ENCODE data around the gene INSYN2A.

Gene INSYN2A

DNA sequence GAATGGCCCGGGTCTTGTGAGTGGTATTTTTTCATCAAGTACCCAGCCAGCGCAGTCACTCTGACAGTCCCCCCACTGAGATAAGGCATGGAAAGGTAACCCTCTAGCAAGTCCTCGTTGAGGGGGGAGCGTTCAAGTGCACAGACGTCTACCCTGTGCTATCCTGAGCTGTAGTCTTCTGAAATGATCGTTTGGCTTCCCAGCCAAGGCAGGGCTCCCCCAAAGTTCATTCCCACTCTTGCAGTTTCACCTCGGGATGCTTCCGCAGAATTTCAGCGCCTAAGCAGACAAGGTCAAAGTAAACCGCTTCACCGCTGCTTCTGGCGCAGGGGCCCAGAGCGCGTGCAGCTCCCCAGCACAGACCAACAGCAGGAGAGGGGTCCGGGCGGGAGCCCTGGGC, 1.8 kb downstream of the INSYN2A start:
- no peak for DNase-seq

GRCh38 chr10:127194111-127194510, 2.3 kb downstream of the INSYN2A start:
- DNase-seq = no peak

- DNase-seq = no peak
These were observed 3.3 kb downstream of the INSYN2A start for GRCh38 chr10:127193125-127193524.

DNA sequence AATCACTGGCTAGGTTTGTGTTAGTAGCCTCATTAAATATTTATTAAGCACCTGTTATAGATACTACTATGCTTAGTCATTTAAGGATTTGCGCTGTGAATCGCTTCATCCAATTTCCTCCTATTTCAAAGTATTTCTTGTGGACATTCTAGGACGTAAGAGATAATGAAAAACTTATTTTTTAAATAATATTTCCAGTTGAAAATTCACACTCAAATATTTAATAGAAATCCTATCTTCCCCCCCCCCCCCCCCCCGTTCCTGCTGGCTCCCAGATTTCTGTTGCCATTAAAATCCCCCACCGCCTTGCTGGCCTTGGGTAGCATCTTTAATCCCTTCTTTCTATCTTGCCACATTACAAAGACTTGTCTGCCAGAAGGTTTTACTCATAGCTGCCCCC, 6.0 kb downstream of the INSYN2A start:
- no peak for DNase-seq

DNA sequence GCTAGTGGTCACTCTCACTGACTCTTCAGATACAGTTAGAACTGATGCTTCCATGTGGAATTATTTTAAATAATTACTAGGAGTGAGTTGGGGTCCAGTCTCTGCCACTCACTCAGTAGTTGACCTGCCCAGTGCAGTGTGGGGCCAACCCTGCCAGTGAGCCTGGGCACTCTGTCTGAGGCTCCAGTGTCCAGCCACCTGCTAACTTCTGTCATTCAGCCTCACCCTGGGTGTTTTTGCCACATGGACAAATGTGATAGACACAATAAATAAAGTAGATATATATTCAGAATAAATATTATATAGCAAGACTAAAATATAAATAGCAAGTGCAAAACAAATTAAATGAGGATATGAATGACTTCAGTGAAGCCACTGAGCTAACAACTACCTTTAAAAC, 7.2 kb downstream of the INSYN2A start:
- DNase-seq = no peak

DNA sequence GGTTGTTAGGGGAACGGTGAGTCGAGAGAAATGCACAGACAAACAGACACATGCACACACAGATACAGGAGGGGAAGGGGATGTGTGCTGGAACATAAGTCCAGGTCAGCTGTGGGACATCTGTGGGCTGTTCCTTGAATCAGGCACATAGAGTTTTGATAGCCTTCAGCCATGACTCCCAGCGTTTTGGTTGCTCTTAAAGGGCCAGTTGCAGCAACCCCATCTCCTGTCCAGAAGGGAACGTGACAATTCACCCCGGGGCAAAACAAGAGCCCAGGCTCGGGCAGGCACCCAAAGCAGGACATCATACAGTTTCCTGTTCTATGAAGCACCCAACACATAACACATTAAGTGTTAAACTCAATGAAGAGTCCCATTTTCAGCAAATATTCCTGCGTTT, 9.6 kb downstream of the INSYN2A start:
- no peak for DNase-seq

DNA sequence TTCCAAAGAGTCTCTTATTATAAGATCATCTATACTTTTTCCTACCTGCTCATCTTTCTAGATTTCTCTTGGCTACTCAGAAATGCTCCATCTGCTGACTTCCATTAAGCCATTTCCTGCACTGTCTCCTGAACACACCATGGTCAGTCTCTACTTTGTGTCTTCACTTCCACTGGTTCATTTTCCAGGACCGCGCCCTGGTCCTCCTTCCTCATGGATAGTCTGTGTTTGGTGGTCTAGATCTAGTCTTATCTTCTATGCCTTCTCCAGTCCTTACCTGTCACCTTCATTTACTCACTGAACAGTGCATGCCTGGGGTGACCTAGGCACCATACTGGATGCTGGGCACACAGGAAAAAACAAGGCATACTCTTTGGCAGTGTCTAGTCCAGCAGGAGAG, 11.8 kb downstream of the INSYN2A start:
- no peak for DNase-seq

GRCh38 chr10:127182161-127182560, 14.2 kb downstream of the INSYN2A start:
- no peak for DNase-seq

GRCh38 chr10:127179612-127180250, 16.7 kb downstream of the INSYN2A start:
- no peak for DNase-seq

- no peak for DNase-seq
These were observed 19.7 kb downstream of the INSYN2A start for GRCh38 chr10:127176649-127177048.

DNA sequence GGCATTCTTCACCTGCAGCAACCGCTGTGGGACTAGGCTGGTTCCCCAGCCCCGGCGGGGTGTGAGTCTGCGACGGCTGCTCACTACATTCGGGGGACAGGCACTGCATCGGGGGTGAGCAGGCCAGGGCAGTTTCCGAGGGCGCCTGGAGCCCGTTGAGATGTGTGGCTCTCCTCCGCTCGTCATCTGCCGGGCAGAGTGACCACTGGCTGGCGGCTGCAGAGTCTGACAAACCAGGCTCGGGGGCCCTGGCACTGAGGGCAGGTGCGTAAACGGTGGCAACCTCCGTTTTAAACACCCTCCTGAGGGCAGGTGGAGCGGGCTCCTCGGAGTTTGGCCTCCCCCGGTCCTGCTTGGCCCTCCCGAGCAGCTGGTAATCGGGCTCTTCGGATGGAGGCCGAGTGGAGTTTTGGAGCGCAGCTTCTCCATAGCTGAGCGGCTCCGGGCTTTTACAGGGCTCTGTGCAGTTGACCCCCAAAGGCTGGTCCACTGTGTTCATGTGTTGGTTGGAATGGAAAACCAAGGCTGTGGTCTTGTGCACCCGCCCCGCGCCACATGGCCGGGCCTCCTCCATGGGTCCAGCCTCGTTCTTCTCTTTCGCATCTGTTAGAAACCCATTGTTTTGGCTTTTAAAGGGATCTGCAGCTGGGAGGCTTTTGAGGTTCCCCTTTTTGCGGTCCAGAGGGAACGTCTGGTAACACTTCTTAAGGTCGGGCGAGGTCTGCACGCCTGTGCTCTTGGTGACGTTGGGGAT, 20.9 kb downstream of the INSYN2A start:
- no peak for DNase-seq

DNA sequence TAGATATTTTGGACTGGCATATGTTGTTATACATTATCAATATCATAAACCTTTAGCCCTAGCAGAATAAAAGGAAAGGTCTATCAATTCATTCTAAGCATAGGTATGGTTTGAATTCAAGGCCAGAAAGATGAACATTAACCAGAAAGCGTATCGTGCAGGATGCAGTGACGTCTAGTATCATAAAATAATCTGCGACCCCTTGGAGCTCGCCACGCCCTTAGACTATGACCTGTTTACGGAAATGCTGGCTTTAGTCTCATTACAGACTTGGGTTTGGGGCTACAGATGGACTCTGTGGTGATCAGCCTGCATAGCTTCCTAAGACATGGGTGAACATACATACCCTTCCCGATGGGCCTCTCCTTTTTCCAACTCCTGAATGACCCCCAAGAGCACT, 21.5 kb downstream of the INSYN2A start:
- no peak for DNase-seq

DNA sequence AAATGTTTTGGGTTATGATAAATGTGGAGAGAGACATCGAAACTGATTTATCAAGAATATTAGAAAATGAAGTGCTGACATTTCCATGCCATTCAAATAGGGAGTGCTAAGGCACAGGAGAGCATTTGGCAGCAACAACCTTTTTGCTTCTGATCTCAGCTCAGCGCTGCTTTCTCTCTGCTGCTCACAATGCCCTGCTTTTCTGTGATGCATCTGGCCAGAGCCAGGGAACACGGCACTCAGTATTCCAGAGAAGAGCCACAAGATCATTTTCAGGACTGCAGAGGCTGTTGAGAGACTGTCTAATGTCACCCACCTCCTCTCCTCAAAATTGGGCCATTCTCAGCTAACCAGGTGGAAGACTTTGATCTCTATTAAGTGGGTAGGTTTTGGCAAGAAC, 28.1 kb downstream of the INSYN2A start:
- no peak for DNase-seq

GRCh38 chr10:127162841-127163240, 33.5 kb downstream of the INSYN2A start:
- no peak for DNase-seq

DNA sequence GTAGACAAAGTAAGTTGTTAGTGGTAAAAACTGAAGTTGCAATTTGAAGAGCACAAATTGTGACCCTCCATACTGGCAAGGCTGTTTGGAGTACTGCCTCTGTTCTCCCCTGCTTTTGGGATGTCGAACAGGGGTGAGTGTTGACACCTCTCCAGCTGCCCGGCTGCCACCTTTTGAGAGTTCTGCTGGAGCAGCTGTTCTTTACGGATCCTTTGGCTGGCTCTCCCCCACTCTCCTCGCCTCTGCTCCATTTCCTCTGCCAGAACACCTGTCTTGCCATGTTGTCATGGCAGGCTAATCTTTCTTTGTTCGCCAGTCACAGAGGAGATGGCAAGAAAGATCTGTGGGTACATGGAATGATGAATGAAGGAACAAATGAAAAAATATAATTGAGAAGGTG, 34.9 kb downstream of the INSYN2A start:
- no peak for DNase-seq

DNA sequence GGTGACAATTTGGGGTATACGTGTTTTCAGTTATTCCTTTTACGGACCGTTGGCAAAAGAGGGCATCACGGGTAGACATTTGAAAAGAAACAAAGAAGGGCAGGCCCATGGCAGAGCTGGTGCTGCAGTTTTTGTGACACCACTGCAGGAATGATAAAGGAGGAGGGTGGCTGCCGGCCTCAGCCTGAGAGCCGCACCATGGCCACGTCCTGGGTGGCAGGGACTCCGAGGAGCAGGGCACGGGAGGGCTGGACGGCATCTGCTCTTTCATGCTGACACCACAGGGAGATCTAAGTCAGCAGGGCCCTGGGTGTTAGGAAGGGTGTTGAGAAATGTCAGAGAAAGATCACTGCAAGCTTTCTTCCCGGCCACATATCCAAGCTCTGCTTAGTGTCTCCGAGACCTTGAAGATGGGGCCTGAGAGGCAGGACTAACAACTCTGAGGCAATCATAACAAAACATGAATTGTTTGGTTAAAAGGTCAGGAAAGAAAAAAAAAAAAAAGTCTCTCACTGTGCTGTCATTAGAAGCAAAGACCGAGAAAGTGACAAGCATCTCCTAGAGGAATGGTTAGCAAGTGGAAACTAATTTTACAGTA, 36.6 kb downstream of the INSYN2A start:
- no peak for DNase-seq

DNA sequence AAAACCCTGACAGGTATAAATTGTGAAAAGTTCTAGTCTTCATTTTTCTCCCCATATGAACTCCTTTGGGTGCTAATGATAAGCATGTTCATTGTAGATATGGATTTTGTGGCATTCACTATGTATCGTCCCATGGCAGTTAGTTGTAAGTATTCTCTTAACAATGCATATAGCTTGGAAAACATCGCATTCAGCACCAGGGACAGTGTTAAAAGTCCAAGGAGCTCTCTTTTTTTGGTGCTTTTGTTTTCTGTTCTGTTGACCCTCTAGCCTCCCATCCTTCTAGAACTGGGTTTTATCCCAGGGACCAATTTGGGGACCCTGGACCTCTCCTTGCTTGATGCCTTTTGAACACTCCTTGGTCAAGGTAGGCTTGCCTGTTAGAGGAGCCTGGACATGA, 37.7 kb downstream of the INSYN2A start:
- DNase-seq = no peak

GRCh38 chr10:127157506-127158200, 38.7 kb downstream of the INSYN2A start:
- DNase-seq = no peak

GRCh38 chr10:127157089-127157488, 39.3 kb downstream of the INSYN2A start:
- DNase-seq = no peak

DNA sequence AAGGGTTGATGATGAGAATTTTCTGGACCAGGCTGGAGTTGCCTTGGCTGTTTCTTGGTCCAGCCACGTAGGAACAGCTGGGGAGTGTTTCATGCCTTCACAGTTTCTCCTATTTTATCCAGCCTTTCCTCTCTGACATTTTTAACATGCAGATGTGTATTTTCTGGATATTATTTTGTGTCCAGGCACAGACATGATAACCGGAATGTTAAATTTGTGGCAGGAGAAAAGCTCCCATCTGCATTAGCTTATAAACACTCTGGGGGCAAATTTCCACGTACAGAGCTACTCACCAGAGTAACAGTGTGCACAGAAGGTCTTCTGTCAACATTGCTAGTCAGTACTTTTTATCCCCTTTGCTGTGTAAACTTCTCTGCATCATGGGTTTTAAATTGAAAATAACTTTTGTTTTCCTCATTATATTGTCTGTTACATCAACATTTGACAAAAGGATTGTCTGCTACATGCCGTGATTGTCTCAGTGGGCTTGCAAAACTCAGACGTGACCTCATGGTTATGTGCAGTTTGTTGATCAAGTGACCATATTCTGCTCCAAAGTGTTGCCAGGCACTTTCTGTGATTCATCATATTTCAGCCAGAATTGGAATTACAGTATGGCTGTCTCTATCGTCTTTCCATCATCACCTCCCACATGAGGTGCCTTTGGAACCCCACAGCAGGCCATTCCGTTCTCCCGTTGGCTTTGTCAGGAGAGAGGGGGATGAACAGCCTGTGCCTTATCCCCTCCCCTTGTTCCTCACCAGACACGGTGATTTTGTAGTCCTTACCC, 41.4 kb downstream of the INSYN2A start:
- DNase-seq = no peak

- no peak for DNase-seq
These were observed 43.2 kb downstream of the INSYN2A start for GRCh38 chr10:127153181-127153580.

DNA sequence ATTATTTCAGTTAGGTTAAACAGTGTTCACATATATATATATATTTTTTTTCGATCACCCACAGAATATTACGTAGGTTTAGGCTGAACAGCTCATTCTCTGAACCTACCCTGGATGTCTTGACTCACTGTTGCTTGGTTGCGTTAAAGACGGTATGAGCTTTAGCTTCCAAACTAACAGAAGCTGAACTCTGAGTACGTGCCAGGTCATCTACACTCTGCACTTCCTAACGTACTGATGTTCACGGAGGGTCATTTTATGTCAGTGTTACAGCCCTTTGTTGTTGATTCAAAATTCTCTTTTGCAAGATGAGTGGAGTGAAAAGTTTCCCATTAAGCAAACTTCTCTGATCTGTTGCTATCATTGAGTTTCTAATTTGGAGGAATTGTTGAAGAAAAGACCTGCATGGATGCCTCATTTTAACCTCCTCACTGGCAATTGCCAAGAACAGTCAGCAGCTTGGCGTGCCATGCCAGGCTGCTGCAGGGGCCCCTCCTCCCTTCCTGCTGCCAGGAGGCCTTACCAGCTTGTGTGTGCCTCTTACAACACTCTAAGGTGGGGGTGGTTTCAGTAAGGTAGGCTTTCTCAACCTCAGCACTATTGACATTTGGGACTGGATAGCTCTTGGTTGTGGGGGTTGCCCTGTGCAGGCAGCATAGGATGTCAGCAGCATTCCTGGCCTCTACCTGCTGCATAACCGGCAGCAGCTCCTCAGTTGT, 44.3 kb downstream of the INSYN2A start:
- no peak for DNase-seq
